AG04449 (cell line): ENCODE results near the gene FRMD5.

Experiments
- CTCF ChIA-PET: fragments of 350-600 bp; formaldehyde crosslinking; extraction: SDS; loops from one replicate; lab custom pipeline; 2021; ENCODE audit warnings: antibody characterized with exemption; lab: Yijun Ruan, JAX
- POLR2A ChIA-PET: fragments of 400-600, 350-600 bp; formaldehyde crosslinking; extraction: SDS; loops from one replicate; lab custom pipeline; 2020; ENCODE audit warnings: antibody characterized with exemption, inconsistent platforms; lab: Yijun Ruan, JAX
- DNase-seq: peaks from one replicate; pipeline ENCODE4 v3.0.0-alpha.2; 2010; ENCODE audit warnings: low read depth, low spot score
- H3K4me3 ChIP-seq: 2 replicates; pipeline ENCODE4 v1.5.1; 2011; ENCODE audit warnings: low read depth, mild to moderate bottlenecking, control low read depth, low read length
- CTCF ChIP-seq: IDR thresholded peaks from one replicate; pipeline ENCODE4 v1.5.1; 2011; ENCODE audit warnings: mild to moderate bottlenecking, moderate library complexity, low read length, control low read depth, inconsistent platforms; ENCODE audit not compliant: insufficient read depth; ENCODE audit errors: missing control alignments

Gene FRMD5

GRCh38 chr15:43931790-43932435 lies 263.2 kb downstream of the FRMD5 start:
- no peak for TF ChIP-seq CTCF
- ChIA-PET POLR2A (no interaction called here), CTCF (interaction anchor here (1.7 kb wide), 1 partner anchor 134 kb away, joined by 4 read pairs; no protein-coding TSS in a partner anchor)
- no peak for DNase-seq
- no peak overlapping the region for H3K4me3 ChIP-seq

GRCh38 chr15:43931119-43931518 lies 264.0 kb downstream of the FRMD5 start:
- no peak overlapping the region for H3K4me3 ChIP-seq
- no peak for DNase-seq
- TF ChIP-seq CTCF = no peak
- ChIA-PET CTCF (interaction anchor here (1.3 to 1.5 kb wide), 2 partner anchors 10 to 135 kb away, joined by 3 to 4 read pairs; no protein-coding TSS in a partner anchor), POLR2A (no interaction called here)

GRCh38 chr15:43930556-43930955 lies 264.5 kb downstream of the FRMD5 start:
- no peak for DNase-seq
- CTCF ChIA-PET = interaction anchor here (1.2 to 2.2 kb wide), 4 partner anchors 9 to 290 kb away, joined by 3 to 7 read pairs (median 4); no protein-coding TSS in a partner anchor
- POLR2A ChIA-PET = no interaction called here
- no peak for TF ChIP-seq CTCF
- no peak overlapping the region for H3K4me3 ChIP-seq

GRCh38 chr15:43930079-43930478 lies 265.0 kb downstream of the FRMD5 start:
- TF ChIP-seq CTCF = no peak
- POLR2A ChIA-PET = no interaction called here
- H3K4me3 ChIP-seq = no peak overlapping the region
- CTCF ChIA-PET = interaction anchor here (1.2 to 3.3 kb wide), 6 partner anchors 9 to 290 kb away, joined by 3 to 14 read pairs (median 4); no protein-coding TSS in a partner anchor
- no peak for DNase-seq

DNA sequence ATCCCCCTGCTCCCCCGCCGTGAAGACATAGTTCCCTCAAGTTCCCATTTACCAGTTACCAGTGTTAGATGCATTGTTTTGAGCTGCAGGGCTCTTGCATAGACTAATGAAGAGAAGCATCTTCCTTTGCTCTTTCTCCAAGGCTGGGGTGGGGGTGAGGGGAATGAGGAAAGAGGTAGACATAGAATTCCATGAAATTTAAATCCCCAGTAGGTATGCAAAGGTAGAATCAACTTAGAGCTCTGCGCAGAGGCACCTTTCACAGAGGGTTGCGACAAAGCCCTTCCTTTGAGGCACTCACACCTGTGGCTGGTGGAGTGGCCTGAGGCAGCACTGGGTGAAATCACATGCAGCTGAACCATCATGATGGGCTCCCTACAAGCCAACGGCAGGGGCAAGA lies 266.9 kb downstream of the FRMD5 start:
- TF ChIP-seq CTCF = no peak
- POLR2A ChIA-PET = interaction anchor here (1.0 kb wide), 1 partner anchor 8 kb away, joined by 4 read pairs; no protein-coding TSS in a partner anchor
- no peak overlapping the region for H3K4me3 ChIP-seq
- DNase-seq = no peak
- CTCF ChIA-PET = interaction anchor here (0.9 to 3.3 kb wide), 6 partner anchors 9 to 138 kb away, joined by 3 to 14 read pairs (median 6); no protein-coding TSS in a partner anchor

GRCh38 chr15:43927203-43927602 lies 267.9 kb downstream of the FRMD5 start:
- H3K4me3 ChIP-seq = no peak overlapping the region
- TF ChIP-seq CTCF = no peak
- CTCF ChIA-PET = interaction anchor here (2.1 to 3.3 kb wide), 2 partner anchors 12 to 14 kb away, joined by 5 to 14 read pairs; no protein-coding TSS in a partner anchor
- DNase-seq = no peak
- POLR2A ChIA-PET = no interaction called here
